Measurements from ENCODE around the gene SAFB. TPM values are rescaled to one million over a fixed set of nuclear protein-coding genes. Genes with fewer than 3 reads are reported as not detected.
A peak's percentile ranks its signal among the peaks of the same experiment; 100 is the strongest.

Gene SAFB
- total and polyA plus RNA-seq, 2 of the 4 experiments (the other 2 are of a cell fraction): 18.5 to 41.2 TPM

DNA sequence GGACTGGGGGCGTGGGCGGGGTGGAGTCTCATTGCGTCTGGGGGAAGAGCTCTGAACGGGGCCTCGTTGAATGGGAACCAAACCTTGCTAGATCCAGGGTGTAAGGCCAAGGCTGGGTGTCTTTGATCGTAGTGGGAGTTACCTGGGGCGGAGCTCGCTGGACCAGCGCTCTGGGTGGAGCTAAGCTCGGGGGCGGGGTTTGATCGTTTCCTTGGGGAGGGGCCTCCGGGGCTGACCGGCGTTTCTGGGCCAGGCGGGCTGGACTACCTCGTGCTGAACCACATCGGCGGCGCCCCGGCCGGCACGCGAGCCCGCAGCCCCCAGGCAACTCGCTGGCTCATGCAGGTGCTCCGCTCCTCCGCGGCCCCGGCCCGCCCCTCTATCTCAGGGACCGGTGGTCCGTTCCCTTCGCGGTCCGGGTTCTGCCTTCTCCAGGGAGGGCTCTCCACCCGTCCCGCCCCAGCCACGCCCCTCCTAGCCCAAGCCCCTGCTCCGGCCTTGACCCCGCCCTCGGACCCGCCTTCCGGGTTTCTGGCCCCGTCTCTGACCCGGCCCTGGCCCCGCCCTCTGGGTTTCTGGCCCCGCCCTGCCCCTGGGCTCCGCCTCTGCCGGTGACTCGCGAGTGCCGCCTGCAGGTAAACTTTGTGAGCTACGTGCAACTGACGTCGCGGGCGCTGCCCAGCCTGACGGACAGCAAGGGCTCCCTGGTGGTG lies 63.9 kb downstream of the SAFB start:
- H2BK20ac ChIP-seq (ENCODE audit: low read depth, low read length): no peak overlapping the region
- H3K27ac ChIP-seq (ENCODE audit: insufficient read depth, low read length): peak overlapping the region; percentile 11; the same call in 1 of the 2 replicates
- no peak overlapping the region for H2BK120ac ChIP-seq (ENCODE audit: low read depth, low read length)
- ChIA-PET POLR2A (ENCODE audit: unreplicated experiment) (interaction anchor here (0.7 kb wide), 1 partner anchor 34 kb away, joined by 5 read pairs; the partner anchor contains the start of gene CATSPERD), CTCF (interaction anchor here (0.5 to 1.5 kb wide), 3 partner anchors 32 to 104 kb away, joined by 3 to 4 read pairs (median 3); partner anchors contain the start of gene DUS3L)
- peak overlapping the region; percentile 47 for H2AK9ac ChIP-seq (replicated peaks; ENCODE audit: low read depth, low read length, poor library complexity)
- no peaks in the 10 kb centered on the region for H3K27me3 ChIP-seq (ENCODE audit: control insufficient read depth, insufficient read depth, low read length)
- 0 out of 2 replicates have a peak overlapping the region, but pooled peaks have one; percentile 13 for H2AK5ac ChIP-seq (ENCODE audit: low read depth, low read length)
- no TSS peak for BruUV-seq (replicated peaks)
- intact Hi-C loops (cut with micrococcal nuclease) (no loop called here), dilution Hi-C loops (cut with HindIII; ENCODE audit: low sequenced_read_pairs, unreplicated experiment) (no loop called here), in situ Hi-C loops (cut with MboI; ENCODE audit: low sequenced_read_pairs) (no loop called here)
- peak overlapping the region; percentile 99 for H2AFZ ChIP-seq (replicated peaks; ENCODE audit: low read length, poor library complexity)
- H2BK15ac ChIP-seq (ENCODE audit: low read depth, low read length): no peak overlapping the region
- H2BK5ac ChIP-seq (ENCODE audit: low read depth, low read length, poor library complexity, severe bottlenecking): no peak overlapping the region
- H3K9ac ChIP-seq (ENCODE audit: low read depth, low read length): peak overlapping the region; percentile 2; the same call in 1 of the 2 replicates
- H4K5ac ChIP-seq (ENCODE audit: low read depth, low read length): no peak overlapping the region
- peak overlapping the region; percentile 65 for H3K4me3 ChIP-seq (ENCODE audit: insufficient read depth, low read depth, low read length)
- H3K4ac ChIP-seq (ENCODE audit: low read depth, low read length): no peak overlapping the region
- peak overlapping the region; percentile 60 for H3K4me2 ChIP-seq (ENCODE audit: low read depth, low read length)
- H3K56ac ChIP-seq (ENCODE audit: extremely low read depth, insufficient read depth, low read length): no peak overlapping the region
- no peaks in the 10 kb centered on the region for H3K9me3 ChIP-seq (ENCODE audit: control insufficient read depth, insufficient read depth, low read length)
- 0% methylated on average over 33 of the region's 59 CpGs; no CpG with 5 or more reads in 1 of the 2 experiments for WGBS, 2 experiments (ENCODE audit: extremely low coverage in 2 of 2, insufficient read length in 1 of 2)
- peaks cover 0 to 11% of the 10 kb centered on the region in 2 experiments; a peak in 1 of 4 replicates for H3K79me1 ChIP-seq (ENCODE audit: low read depth in 1 of 2, low read length in 2 of 2)
- peaks cover 17% of the 10 kb centered on the region for H4K20me1 ChIP-seq (ENCODE audit: insufficient read depth, low read length)
- no peak overlapping the region for H3K23ac ChIP-seq (ENCODE audit: low read depth, low read length)
- H3K9me1 ChIP-seq (ENCODE audit: insufficient read depth, low read length): peaks cover 3% of the 10 kb centered on the region; the same call in 1 of the 2 replicates
- no peaks in the 10 kb centered on the region for H3K4me1 ChIP-seq (ENCODE audit: control insufficient read depth, insufficient read depth, low read length)
- H4K8ac ChIP-seq (ENCODE audit: low read depth in 2 of 2, low read length in 2 of 2): peak overlapping the region in 1 of 2 experiments; percentile 77; a peak in 1 of 4 replicates
- ATAC-seq (ENCODE audit: low read depth) (peak; percentile 87), DNase-seq (peak; percentile 83)
- H3K18ac ChIP-seq (ENCODE audit: low read depth, low read length): no peak overlapping the region
- peaks cover 6% of the 10 kb centered on the region; the same call in 1 of the 2 replicates for H3K36me3 ChIP-seq (ENCODE audit: control insufficient read depth, insufficient read depth, low read length)
- no peak overlapping the region for H4K91ac ChIP-seq (ENCODE audit: insufficient read depth, low read depth, low read length)
- TF ChIP-seq POLR2A (IDR thresholded peaks at IDR 0.05; ENCODE audit: low read depth, low read length) (0 out of 2 replicates have a peak, but pooled peaks have one; percentile 41), CHD1 (IDR thresholded peaks at IDR 0.05; ENCODE audit: low read depth, low read length) (no peak), MXI1 (IDR thresholded peaks at IDR 0.05; ENCODE audit: borderline replicate concordance, low read depth, low read length) (peak; percentile 61; the same call in 1 of the 2 replicates), BHLHE40 (IDR thresholded peaks at IDR 0.05; ENCODE audit: low read depth, low read length) (peak; percentile 88), SMC3 (IDR thresholded peaks at IDR 0.05; ENCODE audit: low read depth, low read length) (peak; percentile 43), RCOR1 (IDR thresholded peaks at IDR 0.05; ENCODE audit: insufficient replicate concordance, low read length) (no peak), RAD21 (IDR thresholded peaks at IDR 0.05; ENCODE audit: low read length) (peak; percentile 34), FOS (IDR thresholded peaks at IDR 0.05; ENCODE audit: low read depth, low read length) (no peak), MAZ (IDR thresholded peaks at IDR 0.05; ENCODE audit: borderline replicate concordance, low read depth, low read length) (peak; percentile 52; the same call in 1 of the 2 replicates)
- TF ChIP-seq, protein P1, sequence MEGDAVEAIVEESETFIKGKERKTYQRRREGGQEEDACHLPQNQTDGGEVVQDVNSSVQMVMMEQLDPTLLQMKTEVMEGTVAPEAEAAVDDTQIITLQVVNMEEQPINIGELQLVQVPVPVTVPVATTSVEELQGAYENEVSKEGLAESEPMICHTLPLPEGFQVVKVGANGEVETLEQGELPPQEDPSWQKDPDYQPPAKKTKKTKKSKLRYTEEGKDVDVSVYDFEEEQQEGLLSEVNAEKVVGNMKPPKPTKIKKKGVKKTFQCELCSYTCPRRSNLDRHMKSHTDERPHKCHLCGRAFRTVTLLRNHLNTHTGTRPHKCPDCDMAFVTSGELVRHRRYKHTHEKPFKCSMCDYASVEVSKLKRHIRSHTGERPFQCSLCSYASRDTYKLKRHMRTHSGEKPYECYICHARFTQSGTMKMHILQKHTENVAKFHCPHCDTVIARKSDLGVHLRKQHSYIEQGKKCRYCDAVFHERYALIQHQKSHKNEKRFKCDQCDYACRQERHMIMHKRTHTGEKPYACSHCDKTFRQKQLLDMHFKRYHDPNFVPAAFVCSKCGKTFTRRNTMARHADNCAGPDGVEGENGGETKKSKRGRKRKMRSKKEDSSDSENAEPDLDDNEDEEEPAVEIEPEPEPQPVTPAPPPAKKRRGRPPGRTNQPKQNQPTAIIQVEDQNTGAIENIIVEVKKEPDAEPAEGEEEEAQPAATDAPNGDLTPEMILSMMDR (conservative IDR thresholded peaks at IDR 0.05; ENCODE audit: low read depth, low read length): peak; percentile 86
- H3K14ac ChIP-seq (replicated peaks; ENCODE audit: low read depth, low read length): no peak overlapping the region
